PC-9 (cell line): Measurements from ENCODE around the gene OR52N5.

Source experiments
- EZH2 ChIP-seq: fragments of 200-600 bp; sonication (generic); IDR thresholded peaks from 2 replicates; pipeline ENCODE4 v1.8.0; 2017; ENCODE audit warnings: antibody characterized with exemption, low read depth
- TF ChIP-seq, protein P1 (sequence below): fragments of 200-600 bp; sonication (generic); conservative IDR thresholded peaks from 2 replicates; pipeline ENCODE4 v1.6.1; 2017; ENCODE audit warnings: mixed run types, antibody characterized with exemption, mild to moderate bottlenecking, moderate library complexity

DNA sequence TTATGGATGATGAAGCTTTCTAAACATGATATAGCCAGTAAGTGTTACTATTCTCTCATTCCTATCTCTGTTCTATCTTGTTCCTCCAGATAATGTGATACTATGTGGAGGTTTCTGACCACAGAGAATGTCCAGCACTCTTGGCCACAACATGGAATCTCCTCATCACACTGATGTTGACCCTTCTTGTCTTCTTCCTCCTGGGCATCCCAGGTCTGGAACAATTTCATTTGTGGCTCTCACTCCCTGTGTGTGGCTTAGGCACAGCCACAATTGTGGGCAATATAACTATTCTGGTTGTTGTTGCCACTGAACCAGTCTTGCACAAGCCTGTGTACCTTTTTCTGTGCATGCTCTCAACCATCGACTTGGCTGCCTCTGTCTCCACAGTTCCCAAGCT is 56.8 kb downstream of the OR52N5 start:
- TF ChIP-seq, protein P1, sequence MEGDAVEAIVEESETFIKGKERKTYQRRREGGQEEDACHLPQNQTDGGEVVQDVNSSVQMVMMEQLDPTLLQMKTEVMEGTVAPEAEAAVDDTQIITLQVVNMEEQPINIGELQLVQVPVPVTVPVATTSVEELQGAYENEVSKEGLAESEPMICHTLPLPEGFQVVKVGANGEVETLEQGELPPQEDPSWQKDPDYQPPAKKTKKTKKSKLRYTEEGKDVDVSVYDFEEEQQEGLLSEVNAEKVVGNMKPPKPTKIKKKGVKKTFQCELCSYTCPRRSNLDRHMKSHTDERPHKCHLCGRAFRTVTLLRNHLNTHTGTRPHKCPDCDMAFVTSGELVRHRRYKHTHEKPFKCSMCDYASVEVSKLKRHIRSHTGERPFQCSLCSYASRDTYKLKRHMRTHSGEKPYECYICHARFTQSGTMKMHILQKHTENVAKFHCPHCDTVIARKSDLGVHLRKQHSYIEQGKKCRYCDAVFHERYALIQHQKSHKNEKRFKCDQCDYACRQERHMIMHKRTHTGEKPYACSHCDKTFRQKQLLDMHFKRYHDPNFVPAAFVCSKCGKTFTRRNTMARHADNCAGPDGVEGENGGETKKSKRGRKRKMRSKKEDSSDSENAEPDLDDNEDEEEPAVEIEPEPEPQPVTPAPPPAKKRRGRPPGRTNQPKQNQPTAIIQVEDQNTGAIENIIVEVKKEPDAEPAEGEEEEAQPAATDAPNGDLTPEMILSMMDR: no peak
- no peak for TF ChIP-seq EZH2
